GM12891 (cell line): ENCODE data around the gene NTHL1.

Source experiments
- POLR2A ChIP-seq: IDR thresholded peaks from 2 replicates; pipeline ENCODE4 v1.6.1; 2011; ENCODE audit warnings: low read depth, low read length, control low read depth
- POLR2AphosphoS5 ChIP-seq: IDR thresholded peaks from 2 replicates; pipeline ENCODE4 v1.6.1; 2011; ENCODE audit warnings: low read depth, low read length, control low read depth
- TAF1 ChIP-seq: IDR thresholded peaks from 2 replicates; pipeline ENCODE4 v1.6.1; 2011; ENCODE audit warnings: low read depth, low read length, control low read depth

DNA sequence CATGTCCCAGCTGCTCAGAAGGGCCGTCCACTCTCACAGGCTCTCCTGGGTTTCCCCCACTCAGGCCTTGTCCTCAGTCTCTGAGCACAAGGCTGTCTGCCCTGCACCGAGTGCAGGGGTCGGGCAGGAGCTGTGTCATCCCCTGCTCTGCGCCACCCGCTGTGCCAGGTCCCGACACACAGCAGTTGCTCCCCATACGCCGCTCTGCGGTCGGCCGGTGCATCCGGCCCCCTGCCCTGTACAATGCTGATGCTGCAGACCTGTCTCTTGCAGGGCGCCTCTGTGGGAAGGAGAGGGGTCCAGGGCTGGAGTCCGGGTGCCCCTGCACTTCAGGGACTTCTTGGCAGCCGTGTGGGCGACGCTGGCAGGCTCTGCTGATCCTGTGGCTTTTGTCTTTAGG, 6.3 kb upstream of the NTHL1 start:
- TF ChIP-seq TAF1 (no peak), POLR2A (no peak), POLR2AphosphoS5 (no peak)
